HepG2 (cell line): ENCODE data around the gene MICOS13. TPM values are rescaled to one million over a fixed set of nuclear protein-coding genes. Genes with fewer than 3 reads are reported as not detected.

ENCODE experiments used
- CCDC6 ChIP-seq: sonication (generic); formaldehyde crosslinking; IDR thresholded peaks from 2 replicates; pipeline ENCODE4 v1.8.1; 2022; ENCODE audit warnings: mild to moderate bottlenecking, missing genetic modification reagents, moderate library complexity
- ELF3 ChIP-seq: IDR thresholded peaks from 2 replicates; pipeline ENCODE4 v1.6.1; 2016; ENCODE audit warnings: missing genetic modification reagents, missing compliant biosample characterization
- ETV5 ChIP-seq: IDR thresholded peaks from 2 replicates; pipeline ENCODE4 v1.6.1; 2018; ENCODE audit warnings: missing biosample characterization, missing genetic modification reagents, inconsistent platforms, borderline replicate concordance
- POLR2A ChIP-seq, 2 experiments: IDR thresholded peaks; 2 replicates each; pipeline ENCODE4 v1.6.1; 2011; ENCODE audit warnings: low read depth in 2 of 2, low read length in 2 of 2, mild to moderate bottlenecking in 1 of 2, moderate library complexity in 1 of 2; ENCODE audit not compliant: insufficient read depth in 1 of 2
- ZNF180 ChIP-seq: sonication (generic); formaldehyde crosslinking; IDR thresholded peaks from 2 replicates; pipeline ENCODE4 v1.4.0; 2020; ENCODE audit warnings: low read depth, missing genetic modification reagents, borderline replicate concordance
- ZNF207 ChIP-seq: fragments of 450-650 bp; IDR thresholded peaks from 2 replicates; pipeline ENCODE4 v1.6.1; 2016; ENCODE audit warnings: antibody characterized with exemption, borderline replicate concordance
- ZNF331 ChIP-seq: sonication (generic); formaldehyde crosslinking; IDR thresholded peaks from 2 replicates; pipeline ENCODE4 v1.4.0; 2020; ENCODE audit warnings: missing genetic modification reagents
- ZNF430 ChIP-seq: sonication (generic); formaldehyde crosslinking; IDR thresholded peaks from 2 replicates; pipeline ENCODE4 v1.9.0; 2021; ENCODE audit warnings: mild to moderate bottlenecking, missing genetic modification reagents
- ZNF468 ChIP-seq: sonication (generic); formaldehyde crosslinking; IDR thresholded peaks from 2 replicates; pipeline ENCODE4 v1.8.0; 2022; ENCODE audit warnings: mild to moderate bottlenecking, moderate library complexity, missing genetic modification reagents
- ZNF546 ChIP-seq: sonication (generic); formaldehyde crosslinking; conservative IDR thresholded peaks from 2 replicates; pipeline ENCODE4 v1.8.1; 2023; ENCODE audit warnings: mild to moderate bottlenecking, missing genetic modification reagents
- ZSCAN9 ChIP-seq: IDR thresholded peaks from 2 replicates; pipeline ENCODE4 v1.6.1; 2016; ENCODE audit warnings: borderline replicate concordance
- polyA plus RNA-seq, 8 experiments: library from polyadenylated mRNA; depleted of rRNA in 3 of 8; stranded (reverse) in 7 of 8; unstranded in 1 of 8; fragments of >200 nt; fragmentation: Illumina TruSeq in 4 of 8; extraction: Trizol in 4 of 8; gene quantifications; 2 replicates each; pipeline versions ENCODE4 v1.2.1 to v1.2.3, GENCODE V29; 2011 to 2016; ENCODE audit warnings: low read depth in 4 of 8, missing spikeins in 1 of 8, mixed read lengths in 1 of 8; ENCODE audit not compliant: insufficient read depth in 1 of 8
- total RNA-seq, 5 experiments: library from RNA; depleted of rRNA; stranded (reverse); fragments of >200 nt; fragmentation: Illumina TruSeq; extraction: Trizol; gene quantifications; 2 replicates each; pipeline ENCODE4 v1.2.3, GENCODE V29; 2016; ENCODE audit warnings: low read depth in 1 of 5
- TF ChIP-seq, protein P1 (sequence below): sonication (generic); formaldehyde crosslinking; IDR thresholded peaks from 2 replicates; pipeline ENCODE4 v1.4.0; 2020; ENCODE audit warnings: missing genetic modification reagents, mild to moderate bottlenecking, borderline replicate concordance
- TF ChIP-seq, protein P2 (sequence below), 2 experiments: sonication (generic) in 1 of 2; formaldehyde crosslinking in 1 of 2; IDR thresholded peaks; 2 replicates each; pipeline versions ENCODE4 v1.4.0 to v1.6.1; 2016 to 2020; ENCODE audit warnings: borderline replicate concordance in 1 of 2, low read depth in 1 of 2, mild to moderate bottlenecking in 1 of 2, missing genetic modification reagents in 1 of 2
- TF ChIP-seq, protein P3 (sequence below): sonication (generic); formaldehyde crosslinking; IDR thresholded peaks from 2 replicates; pipeline ENCODE4 v1.5.0; 2020; ENCODE audit warnings: missing genetic modification reagents
- TF ChIP-seq, protein P4 (sequence below): sonication (generic); formaldehyde crosslinking; IDR thresholded peaks from 2 replicates; pipeline ENCODE4 v1.4.0; 2020; ENCODE audit warnings: missing genetic modification reagents

Gene MICOS13
- total and polyA plus RNA-seq, 2 of the 13 experiments (the other 11 are each of a cell fraction or from before 2014, with no cell fraction given) = 28.8 to 35.4 TPM

DNA sequence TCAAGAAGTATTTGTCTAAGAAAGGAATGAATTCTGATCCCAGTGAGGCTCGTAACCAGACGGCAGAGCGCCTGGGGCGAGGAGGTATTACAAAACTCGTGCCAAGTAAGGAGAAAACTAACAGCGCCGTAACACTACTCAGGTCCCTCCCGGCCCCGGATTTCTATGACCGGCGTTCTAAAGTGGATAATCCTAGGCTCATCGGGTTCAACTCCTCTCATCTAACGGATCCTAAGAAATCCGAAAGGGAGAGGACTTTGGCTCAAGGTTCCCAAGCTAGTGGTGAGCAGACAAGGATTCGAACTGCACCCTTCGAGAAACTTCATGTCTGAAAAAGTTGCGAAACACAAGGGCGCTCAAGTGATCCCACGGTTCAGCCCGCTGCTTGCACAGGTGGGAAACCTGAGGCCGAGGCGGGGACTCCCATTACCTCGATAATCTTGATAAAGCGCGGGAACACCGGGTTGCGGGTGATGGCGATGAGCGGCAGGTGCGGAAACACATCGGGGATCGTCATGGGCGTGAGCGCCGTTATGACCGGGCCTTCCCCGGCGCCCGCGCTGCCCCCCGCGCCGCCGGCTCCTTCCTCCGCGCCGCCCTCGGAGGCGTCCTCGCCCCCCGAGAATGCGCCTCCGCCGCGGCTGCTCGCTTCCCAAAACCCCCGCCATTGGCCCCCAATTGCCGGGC is 39.1 kb upstream of the MICOS13 start (continued):
- TF ChIP-seq, protein P1, sequence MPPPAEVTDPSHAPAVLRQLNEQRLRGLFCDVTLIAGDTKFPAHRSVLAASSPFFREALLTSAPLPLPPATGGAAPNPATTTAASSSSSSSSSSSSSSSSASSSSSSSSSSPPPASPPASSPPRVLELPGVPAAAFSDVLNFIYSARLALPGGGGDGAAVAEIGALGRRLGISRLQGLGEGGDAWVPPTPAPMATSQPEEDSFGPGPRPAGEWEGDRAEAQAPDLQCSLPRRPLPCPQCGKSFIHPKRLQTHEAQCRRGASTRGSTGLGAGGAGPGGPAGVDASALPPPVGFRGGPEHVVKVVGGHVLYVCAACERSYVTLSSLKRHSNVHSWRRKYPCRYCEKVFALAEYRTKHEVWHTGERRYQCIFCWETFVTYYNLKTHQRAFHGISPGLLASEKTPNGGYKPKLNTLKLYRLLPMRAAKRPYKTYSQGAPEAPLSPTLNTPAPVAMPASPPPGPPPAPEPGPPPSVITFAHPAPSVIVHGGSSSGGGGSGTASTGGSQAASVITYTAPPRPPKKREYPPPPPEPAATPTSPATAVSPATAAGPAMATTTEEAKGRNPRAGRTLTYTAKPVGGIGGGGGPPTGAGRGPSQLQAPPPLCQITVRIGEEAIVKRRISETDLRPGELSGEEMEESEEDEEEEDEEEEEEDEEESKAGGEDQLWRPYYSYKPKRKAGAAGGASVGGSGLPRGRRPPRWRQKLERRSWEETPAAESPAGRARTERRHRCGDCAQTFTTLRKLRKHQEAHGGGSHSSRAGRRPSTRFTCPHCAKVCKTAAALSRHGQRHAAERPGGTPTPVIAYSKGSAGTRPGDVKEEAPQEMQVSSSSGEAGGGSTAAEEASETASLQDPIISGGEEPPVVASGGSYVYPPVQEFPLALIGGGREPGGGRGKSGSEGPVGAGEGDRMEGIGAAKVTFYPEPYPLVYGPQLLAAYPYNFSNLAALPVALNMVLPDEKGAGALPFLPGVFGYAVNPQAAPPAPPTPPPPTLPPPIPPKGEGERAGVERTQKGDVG (CRISPR knock-in tag) = no peak
- TF ChIP-seq ZNF430 (CRISPR knock-in tag) (0 out of 2 replicates have a peak, but pooled peaks have one; percentile 89), ZNF180 (no peak), POLR2A (IDR thresholded peaks at IDR 0.05; ENCODE audit: insufficient read depth in 1 of 2, low read depth in 2 of 2, low read length in 2 of 2) (0 out of 4 replicates have a peak, but pooled peaks of 1 of the 2 experiments have one; percentile 9), ETV5 (CRISPR knock-in tag) (no peak), ZSCAN9 (CRISPR knock-in tag) (peak; percentile 17; the same call in 1 of the 2 replicates), ELF3 (CRISPR knock-in tag) (no peak), ZNF207 (no peak), ZNF546 (CRISPR knock-in tag) (no peak), ZNF331 (0 out of 2 replicates have a peak, but pooled peaks have one; percentile 14), ZNF468 (CRISPR knock-in tag) (0 out of 2 replicates have a peak, but pooled peaks have one; percentile 53), CCDC6 (CRISPR knock-in tag) (0 out of 2 replicates have a peak, but pooled peaks have one; percentile 25)
- TF ChIP-seq, protein P2, sequence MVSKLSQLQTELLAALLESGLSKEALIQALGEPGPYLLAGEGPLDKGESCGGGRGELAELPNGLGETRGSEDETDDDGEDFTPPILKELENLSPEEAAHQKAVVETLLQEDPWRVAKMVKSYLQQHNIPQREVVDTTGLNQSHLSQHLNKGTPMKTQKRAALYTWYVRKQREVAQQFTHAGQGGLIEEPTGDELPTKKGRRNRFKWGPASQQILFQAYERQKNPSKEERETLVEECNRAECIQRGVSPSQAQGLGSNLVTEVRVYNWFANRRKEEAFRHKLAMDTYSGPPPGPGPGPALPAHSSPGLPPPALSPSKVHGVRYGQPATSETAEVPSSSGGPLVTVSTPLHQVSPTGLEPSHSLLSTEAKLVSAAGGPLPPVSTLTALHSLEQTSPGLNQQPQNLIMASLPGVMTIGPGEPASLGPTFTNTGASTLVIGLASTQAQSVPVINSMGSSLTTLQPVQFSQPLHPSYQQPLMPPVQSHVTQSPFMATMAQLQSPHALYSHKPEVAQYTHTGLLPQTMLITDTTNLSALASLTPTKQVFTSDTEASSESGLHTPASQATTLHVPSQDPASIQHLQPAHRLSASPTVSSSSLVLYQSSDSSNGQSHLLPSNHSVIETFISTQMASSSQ (IDR thresholded peaks at IDR 0.05; ENCODE audit: low read depth) = no peak
- TF ChIP-seq, protein P2 (CRISPR knock-in tag; IDR thresholded peaks at IDR 0.05; ENCODE audit: borderline replicate concordance) = no peak
- TF ChIP-seq, protein P3, sequence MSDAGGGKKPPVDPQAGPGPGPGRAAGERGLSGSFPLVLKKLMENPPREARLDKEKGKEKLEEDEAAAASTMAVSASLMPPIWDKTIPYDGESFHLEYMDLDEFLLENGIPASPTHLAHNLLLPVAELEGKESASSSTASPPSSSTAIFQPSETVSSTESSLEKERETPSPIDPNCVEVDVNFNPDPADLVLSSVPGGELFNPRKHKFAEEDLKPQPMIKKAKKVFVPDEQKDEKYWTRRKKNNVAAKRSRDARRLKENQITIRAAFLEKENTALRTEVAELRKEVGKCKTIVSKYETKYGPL (CRISPR knock-in tag) = 0 out of 2 replicates have a peak, but pooled peaks have one; percentile 0
- TF ChIP-seq, protein P4, sequence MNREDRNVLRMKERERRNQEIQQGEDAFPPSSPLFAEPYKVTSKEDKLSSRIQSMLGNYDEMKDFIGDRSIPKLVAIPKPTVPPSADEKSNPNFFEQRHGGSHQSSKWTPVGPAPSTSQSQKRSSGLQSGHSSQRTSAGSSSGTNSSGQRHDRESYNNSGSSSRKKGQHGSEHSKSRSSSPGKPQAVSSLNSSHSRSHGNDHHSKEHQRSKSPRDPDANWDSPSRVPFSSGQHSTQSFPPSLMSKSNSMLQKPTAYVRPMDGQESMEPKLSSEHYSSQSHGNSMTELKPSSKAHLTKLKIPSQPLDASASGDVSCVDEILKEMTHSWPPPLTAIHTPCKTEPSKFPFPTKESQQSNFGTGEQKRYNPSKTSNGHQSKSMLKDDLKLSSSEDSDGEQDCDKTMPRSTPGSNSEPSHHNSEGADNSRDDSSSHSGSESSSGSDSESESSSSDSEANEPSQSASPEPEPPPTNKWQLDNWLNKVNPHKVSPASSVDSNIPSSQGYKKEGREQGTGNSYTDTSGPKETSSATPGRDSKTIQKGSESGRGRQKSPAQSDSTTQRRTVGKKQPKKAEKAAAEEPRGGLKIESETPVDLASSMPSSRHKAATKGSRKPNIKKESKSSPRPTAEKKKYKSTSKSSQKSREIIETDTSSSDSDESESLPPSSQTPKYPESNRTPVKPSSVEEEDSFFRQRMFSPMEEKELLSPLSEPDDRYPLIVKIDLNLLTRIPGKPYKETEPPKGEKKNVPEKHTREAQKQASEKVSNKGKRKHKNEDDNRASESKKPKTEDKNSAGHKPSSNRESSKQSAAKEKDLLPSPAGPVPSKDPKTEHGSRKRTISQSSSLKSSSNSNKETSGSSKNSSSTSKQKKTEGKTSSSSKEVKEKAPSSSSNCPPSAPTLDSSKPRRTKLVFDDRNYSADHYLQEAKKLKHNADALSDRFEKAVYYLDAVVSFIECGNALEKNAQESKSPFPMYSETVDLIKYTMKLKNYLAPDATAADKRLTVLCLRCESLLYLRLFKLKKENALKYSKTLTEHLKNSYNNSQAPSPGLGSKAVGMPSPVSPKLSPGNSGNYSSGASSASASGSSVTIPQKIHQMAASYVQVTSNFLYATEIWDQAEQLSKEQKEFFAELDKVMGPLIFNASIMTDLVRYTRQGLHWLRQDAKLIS (CRISPR knock-in tag) = no peak
